HPDE6-E6E7 (cell line): ENCODE data around the gene GRIK4.

Experiments used
- DNase-seq: peaks from one replicate; pipeline ENCODE4 v3.0.0; 2011; ENCODE audit warnings: missing footprints; ENCODE audit errors: extremely low spot score

Gene GRIK4

DNA sequence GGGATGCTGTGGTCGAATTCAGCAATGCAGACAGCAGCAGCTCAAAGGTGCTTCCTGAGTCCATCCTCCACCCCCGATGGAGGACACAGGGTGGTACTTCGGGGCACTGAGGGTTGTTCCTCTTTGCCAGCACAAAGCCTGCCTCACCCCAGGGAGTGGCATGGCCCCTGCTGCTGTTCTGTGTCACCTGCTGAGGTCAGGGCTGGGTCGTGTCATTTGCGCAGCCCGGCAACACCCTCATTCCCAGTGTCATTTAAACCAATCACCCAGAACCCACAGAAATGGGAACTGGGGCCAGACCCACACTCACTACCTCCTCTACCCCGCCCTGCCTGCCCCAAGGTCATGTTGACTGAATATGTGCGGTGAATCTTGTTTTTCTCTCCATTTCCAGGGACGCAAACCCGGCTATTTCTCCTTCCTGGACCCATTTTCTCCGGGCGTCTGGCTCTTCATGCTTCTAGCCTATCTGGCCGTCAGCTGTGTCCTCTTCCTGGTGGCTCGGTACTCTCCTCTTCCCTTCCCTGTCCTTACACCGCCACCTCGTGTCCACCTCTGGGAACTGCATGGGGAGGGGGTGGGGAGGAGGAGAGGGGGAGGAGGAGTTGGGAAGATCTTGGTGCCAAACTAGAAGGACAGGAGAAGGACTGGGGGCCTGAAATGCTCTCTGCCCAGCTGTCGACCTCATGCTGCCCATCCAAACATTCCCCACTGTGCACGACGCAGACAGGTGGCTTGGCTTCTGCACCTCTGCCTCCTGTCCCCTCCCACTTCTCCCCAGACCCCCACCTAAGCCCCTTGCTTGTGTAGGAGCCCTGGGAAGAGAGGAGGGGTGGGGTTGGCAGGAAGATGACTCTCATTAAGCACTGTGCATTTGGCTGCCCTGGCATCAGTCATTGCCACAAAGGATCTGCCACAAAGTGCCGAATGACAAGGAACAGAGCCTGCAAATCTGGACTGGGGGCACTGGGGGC is 441.2 kb downstream of the GRIK4 start:
- DNase-seq, result peak; percentile 57

DNA sequence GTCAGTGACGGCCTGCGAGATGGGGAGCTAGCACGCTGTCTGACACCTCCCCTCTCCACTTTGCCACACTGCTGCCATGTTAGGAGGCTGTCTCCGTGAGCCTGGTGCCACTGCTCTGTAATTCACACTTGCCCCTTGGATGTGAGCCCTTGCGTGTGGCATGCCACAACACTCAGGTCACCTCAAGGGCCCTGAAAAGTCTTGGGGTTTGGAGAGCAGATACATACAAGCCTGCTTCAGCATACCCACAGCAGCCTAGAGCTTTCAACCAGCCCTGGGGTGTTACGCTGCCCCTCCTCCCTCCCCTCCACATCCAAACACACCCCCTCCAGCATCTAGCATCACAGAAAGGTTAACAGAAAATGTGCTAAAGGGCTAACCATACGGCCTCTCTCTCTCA is 442.8 kb downstream of the GRIK4 start:
- no peak for DNase-seq

DNA sequence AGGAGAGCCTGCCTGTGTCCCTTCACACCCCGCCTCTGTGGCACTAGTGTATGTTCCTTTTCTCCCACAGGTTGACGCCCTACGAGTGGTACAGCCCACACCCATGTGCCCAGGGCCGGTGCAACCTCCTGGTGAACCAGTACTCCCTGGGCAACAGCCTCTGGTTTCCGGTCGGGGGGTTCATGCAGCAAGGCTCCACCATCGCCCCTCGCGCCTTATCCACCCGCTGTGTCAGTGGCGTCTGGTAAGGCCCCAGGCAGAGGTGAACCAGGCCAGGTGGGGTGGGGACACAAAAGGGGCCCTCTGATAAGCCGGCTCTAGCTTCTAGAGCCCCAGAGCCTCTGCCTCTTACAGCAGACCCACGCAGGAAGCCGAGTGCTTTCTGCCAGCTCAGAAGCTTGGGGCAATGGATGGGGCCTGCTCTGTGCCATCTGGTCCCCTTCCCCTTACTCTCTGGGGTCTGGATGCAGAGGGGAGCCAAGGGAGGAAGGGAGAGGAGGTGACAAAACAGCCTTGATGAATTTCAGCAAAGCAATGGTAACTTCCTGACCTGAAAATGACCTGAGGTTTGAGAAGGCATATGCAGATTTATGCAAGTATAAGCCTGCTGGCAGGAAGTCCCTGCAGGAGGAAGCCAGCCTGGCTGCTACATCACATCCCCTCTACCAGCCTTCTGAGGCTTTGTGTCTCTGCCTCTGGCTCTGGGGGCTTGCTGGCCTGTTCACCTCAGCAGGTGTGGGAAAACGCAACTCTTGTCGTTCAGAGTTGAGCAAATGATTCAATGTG is 445.4 kb downstream of the GRIK4 start:
- no peak for DNase-seq

DNA sequence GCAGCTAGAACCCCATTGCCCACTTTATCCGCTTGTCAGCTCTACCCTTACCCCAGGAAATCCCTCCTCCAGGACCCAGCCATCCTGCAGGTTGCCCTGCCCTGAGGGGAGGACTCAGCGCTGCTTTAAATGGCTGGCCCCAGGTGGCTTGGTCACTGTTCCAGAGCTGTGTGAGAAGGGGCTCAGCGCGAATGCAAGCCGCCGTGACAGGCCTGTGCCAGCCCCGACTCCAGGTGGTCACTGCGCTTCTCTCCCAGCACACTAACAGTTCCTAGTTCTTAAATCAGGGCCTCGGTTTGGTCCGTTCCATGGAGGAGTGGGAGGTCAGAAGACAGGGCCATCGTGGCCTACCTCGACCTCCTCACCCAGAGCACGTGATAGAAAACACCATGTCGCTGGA is 446.6 kb downstream of the GRIK4 start:
- DNase-seq, result no peak

DNA sequence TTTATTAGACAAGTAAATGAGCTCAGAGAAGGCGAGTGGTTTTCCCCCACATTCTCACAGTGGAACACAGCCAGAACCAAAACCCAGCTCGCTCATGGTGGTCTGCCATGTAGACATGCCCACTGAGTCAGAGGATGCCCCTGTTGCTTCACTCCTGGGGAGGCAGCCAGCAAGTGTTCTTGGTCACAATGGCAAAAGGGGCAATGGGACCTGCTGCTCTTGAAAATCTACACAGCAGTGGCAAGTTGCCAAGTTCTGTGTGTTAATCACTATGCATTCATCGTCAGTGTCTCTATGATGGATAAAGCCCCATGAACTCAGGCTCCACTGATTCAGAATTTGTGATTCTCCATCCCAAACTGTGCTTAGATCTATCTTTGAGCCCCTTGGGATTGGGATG is 447.6 kb downstream of the GRIK4 start:
- no peak for DNase-seq

DNA sequence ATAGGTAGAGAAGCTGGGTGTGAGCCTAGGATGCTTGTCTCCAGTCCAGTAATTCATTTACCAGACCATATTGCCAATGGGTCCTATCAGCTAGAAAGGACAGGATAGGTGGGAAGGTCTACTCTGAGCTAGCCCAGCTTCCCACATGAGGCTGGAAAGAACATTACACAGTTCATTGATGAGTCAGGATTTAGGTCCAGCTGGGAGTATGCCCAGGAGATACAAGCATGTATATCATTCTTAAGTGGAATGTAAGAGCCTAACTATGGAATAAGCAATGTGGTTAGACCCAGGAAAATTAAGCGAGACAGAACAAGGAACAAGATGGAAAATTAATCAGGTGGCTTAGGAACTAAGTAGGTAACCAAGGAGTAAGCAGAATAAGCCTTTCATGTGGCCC is 453.3 kb downstream of the GRIK4 start:
- DNase-seq, result no peak

- no peak for DNase-seq
Measured at GRCh38 chr11:120966840-120967239, 455.3 kb downstream of the GRIK4 start.

DNA sequence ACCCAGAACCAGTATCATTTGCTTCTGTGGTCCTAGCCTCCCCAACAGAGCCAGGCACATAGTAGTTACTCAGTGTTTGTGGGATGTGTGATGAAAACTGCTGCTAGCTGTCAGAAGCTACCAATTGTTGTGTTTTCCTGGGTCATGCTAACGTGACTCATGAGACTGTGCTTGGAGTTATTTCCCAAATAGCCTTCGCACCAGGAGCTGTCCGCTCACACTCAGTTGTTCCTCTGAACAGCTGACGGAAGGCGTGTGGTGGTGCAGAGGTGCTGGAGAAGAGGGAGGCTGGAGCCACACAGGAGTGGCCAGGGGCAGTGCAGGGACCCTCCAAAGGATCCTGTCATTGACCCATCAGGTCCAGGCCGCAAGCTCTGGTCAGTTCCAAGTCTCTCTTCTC is 458.4 kb downstream of the GRIK4 start:
- no peak for DNase-seq

- DNase-seq, result no peak
Measured at GRCh38 chr11:120971825-120972224, 460.3 kb downstream of the GRIK4 start.

DNA sequence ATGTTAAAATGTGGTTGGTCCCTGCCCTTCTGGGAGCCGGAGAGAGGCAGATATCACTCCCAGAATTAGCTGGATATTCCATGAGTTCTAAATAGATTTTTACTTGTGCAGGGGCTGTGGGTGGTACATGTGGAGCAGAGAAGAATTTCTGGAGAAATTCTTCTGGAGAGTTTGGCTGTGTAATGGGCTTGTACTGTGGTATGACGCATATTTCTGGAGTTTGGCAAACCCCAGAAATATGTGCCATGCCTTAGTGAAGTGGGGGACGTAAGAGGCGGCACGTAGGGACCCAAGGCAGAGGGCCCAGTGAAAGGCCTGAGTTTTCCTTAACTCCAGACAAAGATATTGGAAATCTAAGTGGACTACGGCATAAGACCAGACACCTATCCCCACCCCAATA is 461.1 kb downstream of the GRIK4 start:
- DNase-seq, result no peak

GRCh38 chr11:120973501-120973900 is 462.0 kb downstream of the GRIK4 start:
- DNase-seq, result no peak

GRCh38 chr11:120974466-120974865 is 462.9 kb downstream of the GRIK4 start:
- no peak for DNase-seq

- no peak for DNase-seq
Measured at GRCh38 chr11:120974965-120975364, 463.4 kb downstream of the GRIK4 start.

DNA sequence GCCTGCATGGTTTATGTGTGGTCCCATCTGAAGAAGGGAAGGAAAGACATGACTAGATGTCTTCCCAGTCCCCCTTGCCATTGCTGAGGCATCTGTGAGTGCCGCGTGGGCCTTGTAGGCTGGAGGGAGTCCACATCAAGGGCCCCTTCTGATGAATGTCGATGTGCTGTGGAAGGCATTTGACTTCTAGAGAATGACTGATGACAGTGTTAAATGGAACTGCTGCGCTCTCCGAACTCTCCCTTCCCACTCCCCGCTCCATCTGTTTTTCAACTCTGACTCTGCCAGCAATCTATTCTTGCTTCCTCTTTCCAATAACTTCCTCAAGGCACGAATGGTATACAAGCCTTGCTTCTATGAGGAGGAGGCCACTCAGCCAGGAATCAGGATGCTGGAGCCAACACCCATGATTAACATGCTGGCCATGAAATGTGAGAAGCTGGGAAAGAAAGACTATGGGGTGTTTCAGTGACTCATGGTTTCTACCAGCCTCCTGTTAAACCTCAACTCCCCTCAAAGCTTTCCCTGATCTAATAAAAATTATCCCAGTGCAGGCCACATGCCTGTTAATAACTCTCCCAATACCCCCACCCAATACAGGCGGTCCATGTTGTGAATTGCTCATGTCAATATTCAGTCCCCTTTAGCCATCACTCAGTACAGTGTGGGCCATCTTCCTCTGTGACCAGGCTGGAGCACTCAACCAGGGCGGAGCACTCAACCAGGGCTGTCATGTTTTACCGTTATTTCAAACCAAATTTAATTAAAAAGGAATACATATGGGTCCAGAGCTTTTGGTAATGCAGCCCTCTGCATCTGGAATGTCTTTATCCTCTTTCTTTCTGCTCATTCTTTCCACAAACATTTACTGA is 466.0 kb downstream of the GRIK4 start:
- no peak for DNase-seq

DNA sequence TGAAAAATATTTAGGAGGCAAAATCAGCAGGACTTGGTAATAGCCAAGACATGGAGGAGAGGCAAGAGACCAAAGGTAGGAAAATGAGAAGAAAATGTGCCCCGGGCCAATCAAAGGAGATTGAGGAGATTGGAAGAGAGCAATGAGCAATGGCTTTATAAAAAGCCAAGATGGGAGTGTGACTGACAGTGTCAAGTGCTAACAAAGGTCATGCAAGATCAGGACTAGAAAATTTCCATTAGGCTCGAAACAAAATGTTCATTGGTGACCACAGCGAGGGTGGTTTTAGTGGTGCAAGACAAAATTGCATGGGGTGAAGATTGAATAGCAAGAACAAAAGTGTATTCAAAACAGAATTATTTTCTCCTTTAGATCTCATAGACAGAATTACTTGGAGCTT is 467.2 kb downstream of the GRIK4 start:
- no peak for DNase-seq

- peak; percentile 39 for DNase-seq
Measured at GRCh38 chr11:120985718-120986569, 474.4 kb downstream of the GRIK4 start.

- no peak for DNase-seq
Measured at GRCh38 chr11:120988603-120989002, 477.1 kb downstream of the GRIK4 start.

DNA sequence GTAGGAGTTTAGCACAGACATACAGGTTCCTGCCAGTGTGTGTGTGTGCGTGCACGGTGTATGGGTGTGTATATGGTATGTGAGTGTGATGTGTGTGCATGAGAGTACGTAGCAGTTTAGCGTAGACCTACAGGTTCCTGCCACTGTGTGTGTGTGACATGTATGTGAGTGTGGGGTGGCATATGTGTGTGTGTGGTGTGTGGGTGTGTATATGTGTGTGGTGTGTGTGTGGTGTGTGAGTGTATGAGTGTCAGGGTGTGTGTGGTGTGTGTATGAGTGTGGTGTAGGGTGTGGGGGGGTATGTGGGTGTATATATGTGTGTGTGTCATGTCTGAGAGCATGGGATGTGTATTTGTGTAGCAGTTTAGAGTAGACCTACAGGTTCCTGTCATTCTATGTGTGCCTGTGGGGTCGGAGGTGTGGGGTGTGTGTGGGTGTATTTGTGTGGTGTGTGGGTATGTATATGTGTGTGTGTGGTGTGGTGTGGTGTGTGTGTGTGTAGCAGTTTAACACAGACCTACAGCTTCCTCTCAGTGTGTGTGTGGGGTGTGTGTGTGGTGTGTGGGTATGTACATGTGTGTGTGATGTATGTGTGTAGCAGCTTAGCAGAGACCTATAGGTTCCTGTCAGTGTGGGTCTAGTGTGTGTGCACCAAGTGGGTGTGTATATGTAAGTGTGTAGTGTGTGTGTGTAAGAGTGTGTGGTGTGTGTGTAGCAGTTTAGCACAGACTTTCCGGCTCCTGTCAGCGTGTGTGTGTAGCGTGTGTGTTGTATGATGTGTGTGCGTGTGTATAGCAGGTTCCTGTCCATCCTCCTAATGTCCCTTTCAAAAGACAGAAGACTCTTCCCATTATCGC is 480.5 kb downstream of the GRIK4 start:
- DNase-seq, result no peak

GRCh38 chr11:120994091-120994859 is 482.7 kb downstream of the GRIK4 start:
- no peak for DNase-seq
